ENCODE results near the gene ZRANB1.

- TF ChIP-seq POLR2AphosphoS5 (IDR thresholded peaks at IDR 0.05; ENCODE audit: low read depth, low read length) (no peak), TAF1 (IDR thresholded peaks at IDR 0.05; ENCODE audit: borderline replicate concordance, low read depth, low read length) (no peak), POLR2A (IDR thresholded peaks at IDR 0.05; ENCODE audit: low read depth, low read length) (no peak)
Observed at GRCh38 chr10:124963866-124964720, 22.2 kb downstream of the ZRANB1 start.

Data from GM12892 (cell line).